ENCODE measurements around the gene DHX58.

Gene DHX58

DNA sequence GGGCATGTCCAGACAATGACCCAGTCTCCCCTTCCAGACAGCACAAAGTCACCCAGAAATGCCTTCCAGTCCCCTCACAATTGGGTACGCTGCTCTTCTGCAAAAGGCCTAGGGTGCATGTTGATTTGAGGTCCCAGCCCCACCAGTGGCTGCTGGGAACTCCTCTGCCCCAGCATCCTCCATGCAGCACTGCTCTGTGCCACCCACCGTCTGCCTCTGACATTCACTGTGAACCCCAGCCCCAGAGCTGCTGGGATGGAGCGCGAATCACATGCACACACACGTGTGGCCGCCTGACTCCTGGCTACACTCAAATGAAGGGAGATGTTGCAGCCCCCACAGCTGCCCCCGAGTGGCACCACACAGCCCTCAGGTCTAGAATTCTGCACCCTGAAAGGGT is 60.9 kb downstream of the DHX58 start:
- TF ChIP-seq, protein P1, sequence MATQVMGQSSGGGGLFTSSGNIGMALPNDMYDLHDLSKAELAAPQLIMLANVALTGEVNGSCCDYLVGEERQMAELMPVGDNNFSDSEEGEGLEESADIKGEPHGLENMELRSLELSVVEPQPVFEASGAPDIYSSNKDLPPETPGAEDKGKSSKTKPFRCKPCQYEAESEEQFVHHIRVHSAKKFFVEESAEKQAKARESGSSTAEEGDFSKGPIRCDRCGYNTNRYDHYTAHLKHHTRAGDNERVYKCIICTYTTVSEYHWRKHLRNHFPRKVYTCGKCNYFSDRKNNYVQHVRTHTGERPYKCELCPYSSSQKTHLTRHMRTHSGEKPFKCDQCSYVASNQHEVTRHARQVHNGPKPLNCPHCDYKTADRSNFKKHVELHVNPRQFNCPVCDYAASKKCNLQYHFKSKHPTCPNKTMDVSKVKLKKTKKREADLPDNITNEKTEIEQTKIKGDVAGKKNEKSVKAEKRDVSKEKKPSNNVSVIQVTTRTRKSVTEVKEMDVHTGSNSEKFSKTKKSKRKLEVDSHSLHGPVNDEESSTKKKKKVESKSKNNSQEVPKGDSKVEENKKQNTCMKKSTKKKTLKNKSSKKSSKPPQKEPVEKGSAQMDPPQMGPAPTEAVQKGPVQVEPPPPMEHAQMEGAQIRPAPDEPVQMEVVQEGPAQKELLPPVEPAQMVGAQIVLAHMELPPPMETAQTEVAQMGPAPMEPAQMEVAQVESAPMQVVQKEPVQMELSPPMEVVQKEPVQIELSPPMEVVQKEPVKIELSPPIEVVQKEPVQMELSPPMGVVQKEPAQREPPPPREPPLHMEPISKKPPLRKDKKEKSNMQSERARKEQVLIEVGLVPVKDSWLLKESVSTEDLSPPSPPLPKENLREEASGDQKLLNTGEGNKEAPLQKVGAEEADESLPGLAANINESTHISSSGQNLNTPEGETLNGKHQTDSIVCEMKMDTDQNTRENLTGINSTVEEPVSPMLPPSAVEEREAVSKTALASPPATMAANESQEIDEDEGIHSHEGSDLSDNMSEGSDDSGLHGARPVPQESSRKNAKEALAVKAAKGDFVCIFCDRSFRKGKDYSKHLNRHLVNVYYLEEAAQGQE (IDR thresholded peaks at IDR 0.05; ENCODE audit: insufficient replicate concordance, low read depth): no peak
- TF ChIP-seq POLR2AphosphoS5 (IDR thresholded peaks at IDR 0.05; ENCODE audit: low read depth): no peak
- TF ChIP-seq, protein P2, sequence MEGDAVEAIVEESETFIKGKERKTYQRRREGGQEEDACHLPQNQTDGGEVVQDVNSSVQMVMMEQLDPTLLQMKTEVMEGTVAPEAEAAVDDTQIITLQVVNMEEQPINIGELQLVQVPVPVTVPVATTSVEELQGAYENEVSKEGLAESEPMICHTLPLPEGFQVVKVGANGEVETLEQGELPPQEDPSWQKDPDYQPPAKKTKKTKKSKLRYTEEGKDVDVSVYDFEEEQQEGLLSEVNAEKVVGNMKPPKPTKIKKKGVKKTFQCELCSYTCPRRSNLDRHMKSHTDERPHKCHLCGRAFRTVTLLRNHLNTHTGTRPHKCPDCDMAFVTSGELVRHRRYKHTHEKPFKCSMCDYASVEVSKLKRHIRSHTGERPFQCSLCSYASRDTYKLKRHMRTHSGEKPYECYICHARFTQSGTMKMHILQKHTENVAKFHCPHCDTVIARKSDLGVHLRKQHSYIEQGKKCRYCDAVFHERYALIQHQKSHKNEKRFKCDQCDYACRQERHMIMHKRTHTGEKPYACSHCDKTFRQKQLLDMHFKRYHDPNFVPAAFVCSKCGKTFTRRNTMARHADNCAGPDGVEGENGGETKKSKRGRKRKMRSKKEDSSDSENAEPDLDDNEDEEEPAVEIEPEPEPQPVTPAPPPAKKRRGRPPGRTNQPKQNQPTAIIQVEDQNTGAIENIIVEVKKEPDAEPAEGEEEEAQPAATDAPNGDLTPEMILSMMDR (IDR thresholded peaks at IDR 0.05; ENCODE audit: insufficient read depth, low read length): no peak
- TF ChIP-seq SPI1 (IDR thresholded peaks at IDR 0.05; ENCODE audit: borderline replicate concordance, low read depth): no peak
- TF ChIP-seq GABPA (IDR thresholded peaks at IDR 0.05; ENCODE audit: low read depth): no peak
- H3K4me3 ChIP-seq (replicated peaks; ENCODE audit: insufficient read depth, low read length): no peak overlapping the region
- no peak for DNase-seq (ENCODE audit: low read depth in 1 of 2, low spot score in 1 of 2)
- peaks cover 12% of the 10 kb centered on the region for H3K27me3 ChIP-seq (ENCODE audit: insufficient read depth, poor library complexity, severe bottlenecking)
- H3K27ac ChIP-seq (replicated peaks): no peak overlapping the region

Measured in HL-60 (cell line).